Fibroblast of pulmonary artery (primary cell): Measurements from ENCODE around the gene KIAA1586.
"Not testable (repeated sequence)": the region's sequence is repeated elsewhere in the genome, so short reads cannot be mapped to it uniquely, and the experiment has no call there.

ENCODE experiments used
- DNase-seq: peaks from one replicate; pipeline ENCODE4 v3.0.0-alpha.2; 2010; ENCODE audit warnings: low read depth
- H3K4me3 ChIP-seq: replicated peaks from 2 replicates; pipeline ENCODE4 v1.5.1; 2011; ENCODE audit warnings: low read depth, mild to moderate bottlenecking, control low read depth, low read length, moderate library complexity
- TF ChIP-seq, protein P1 (sequence below): IDR thresholded peaks from 2 replicates; pipeline ENCODE4 v1.5.1; 2011; ENCODE audit warnings: mild to moderate bottlenecking, control low read depth, low read length, inconsistent platforms; ENCODE audit errors: missing control alignments

Gene KIAA1586

GRCh38 chr6:57089687-57090457 is 43.4 kb downstream of the KIAA1586 start, which contains the start of gene ZNF451:
Gene ZNF451, plus strand, starts transcription at chr6:57090188. Its CDS starts 66 bp downstream, at chr6:57090254.
- peak; percentile 96 for DNase-seq
- TF ChIP-seq, protein P1, sequence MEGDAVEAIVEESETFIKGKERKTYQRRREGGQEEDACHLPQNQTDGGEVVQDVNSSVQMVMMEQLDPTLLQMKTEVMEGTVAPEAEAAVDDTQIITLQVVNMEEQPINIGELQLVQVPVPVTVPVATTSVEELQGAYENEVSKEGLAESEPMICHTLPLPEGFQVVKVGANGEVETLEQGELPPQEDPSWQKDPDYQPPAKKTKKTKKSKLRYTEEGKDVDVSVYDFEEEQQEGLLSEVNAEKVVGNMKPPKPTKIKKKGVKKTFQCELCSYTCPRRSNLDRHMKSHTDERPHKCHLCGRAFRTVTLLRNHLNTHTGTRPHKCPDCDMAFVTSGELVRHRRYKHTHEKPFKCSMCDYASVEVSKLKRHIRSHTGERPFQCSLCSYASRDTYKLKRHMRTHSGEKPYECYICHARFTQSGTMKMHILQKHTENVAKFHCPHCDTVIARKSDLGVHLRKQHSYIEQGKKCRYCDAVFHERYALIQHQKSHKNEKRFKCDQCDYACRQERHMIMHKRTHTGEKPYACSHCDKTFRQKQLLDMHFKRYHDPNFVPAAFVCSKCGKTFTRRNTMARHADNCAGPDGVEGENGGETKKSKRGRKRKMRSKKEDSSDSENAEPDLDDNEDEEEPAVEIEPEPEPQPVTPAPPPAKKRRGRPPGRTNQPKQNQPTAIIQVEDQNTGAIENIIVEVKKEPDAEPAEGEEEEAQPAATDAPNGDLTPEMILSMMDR, result no peak
- H3K4me3 ChIP-seq, result peak within 1 kb of the TSS; percentile 66

DNA sequence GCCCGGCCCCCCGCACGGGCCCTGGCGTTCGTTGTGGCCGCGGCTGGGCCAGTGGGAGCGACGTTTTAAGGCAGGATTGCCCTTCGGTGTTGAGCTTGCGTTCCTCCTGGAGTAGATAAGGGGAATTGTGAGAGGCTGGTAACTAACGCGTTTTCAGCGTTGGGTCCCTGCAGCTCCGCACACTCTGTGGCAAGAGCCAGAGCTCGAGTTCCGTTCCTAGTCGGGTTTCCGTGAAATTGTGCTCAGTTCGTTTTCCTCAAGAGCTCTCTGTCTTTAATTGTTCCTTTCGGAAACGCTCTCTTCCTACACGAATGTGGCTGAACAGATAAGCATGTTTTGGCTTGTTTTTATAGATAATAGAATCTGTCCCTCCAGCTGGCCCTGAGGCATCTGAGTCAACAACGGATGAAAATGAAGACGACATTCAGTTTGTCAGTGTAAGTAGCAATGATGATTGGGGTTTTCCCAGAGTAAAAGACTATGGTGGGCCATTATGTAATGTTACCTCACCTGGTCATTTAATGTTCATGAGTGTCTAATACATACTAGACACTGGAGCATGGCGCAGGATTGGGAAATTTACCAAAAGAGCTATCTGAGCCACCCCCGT is 44.1 kb downstream of the KIAA1586 start:
- not testable (repeated sequence) for H3K4me3 ChIP-seq, DNase-seq

DNA sequence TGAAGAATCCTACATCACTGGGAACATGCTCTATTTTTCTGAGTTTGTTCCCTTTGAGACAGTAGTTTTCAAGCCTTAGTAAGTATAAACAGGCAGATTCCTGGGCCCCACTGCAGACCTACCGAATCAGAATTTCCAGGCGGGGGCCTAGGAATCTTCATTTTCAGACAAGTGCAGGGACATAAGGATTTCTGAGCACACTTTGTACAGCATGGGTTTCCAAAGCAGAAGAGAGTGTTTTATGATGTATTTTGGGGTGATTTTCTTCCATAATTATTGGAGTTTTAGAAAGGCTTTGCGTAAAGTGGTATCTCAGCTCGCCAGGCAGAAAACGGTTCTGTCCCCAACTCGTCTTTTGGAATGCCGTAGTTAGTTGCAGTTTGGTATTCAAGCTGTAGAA is 44.9 kb downstream of the KIAA1586 start:
- not testable (repeated sequence) for DNase-seq
- peak overlapping the region; percentile 36 for H3K4me3 ChIP-seq

- no peak for DNase-seq
- TF ChIP-seq, protein P1, result no peak
- H3K4me3 ChIP-seq, result no peak overlapping the region
Observed at GRCh38 chr6:57094689-57095088, 48.2 kb downstream of the KIAA1586 start.

DNA sequence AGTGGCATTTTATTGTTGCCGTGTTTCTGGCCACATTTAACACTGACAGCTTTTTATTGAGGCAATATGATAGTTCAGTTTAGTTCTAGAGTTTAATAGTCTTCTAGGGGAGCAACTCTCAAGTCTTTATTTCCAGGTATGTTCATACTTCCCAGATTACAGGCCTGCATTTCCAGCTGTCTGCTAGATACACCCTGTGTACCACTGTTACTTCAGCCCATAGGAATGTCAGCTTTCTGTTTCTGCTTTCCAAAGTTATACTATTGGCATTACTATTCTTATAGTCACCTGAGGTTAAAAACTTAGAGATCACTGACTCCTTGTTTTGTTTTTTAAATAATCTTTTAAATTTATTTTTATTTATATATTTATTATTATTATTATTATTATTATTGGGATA is 51.1 kb downstream of the KIAA1586 start:
- H3K4me3 ChIP-seq, result no peak overlapping the region
- peak; percentile 14 for DNase-seq
- TF ChIP-seq, protein P1, result no peak

DNA sequence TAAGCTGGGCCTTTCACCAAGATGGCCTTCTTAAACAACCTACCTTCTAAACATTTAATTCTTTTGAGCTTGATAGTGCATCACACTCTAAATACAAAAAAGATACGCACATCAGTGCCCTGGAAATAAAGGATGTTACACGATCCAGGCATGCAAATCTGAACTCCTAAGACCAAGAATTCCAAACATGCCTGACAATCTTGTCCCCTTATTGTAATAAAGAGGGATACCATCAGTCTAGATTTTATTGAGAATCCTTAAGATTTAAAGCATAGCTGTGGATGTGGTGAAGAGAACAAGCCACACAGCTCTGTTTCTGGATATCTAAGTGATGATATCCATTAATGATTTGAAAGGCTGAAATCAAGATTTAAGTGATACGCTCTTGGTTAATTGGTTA is 56.5 kb downstream of the KIAA1586 start:
- no peak for DNase-seq
- no peak overlapping the region for H3K4me3 ChIP-seq
- TF ChIP-seq, protein P1, result no peak

- H3K4me3 ChIP-seq, result no peak overlapping the region
- TF ChIP-seq, protein P1, result no peak
- DNase-seq, result no peak
Observed at GRCh38 chr6:57104336-57104735, 57.8 kb downstream of the KIAA1586 start.
